PFSK-1 (cell line): Measurements from ENCODE around the gene USP14.

Source experiments
- FOXP2 ChIP-seq: optimal IDR thresholded peaks from 2 replicates; pipeline ENCODE3; 2011; ENCODE audit warnings: borderline replicate concordance, control low read depth, inconsistent platforms; ENCODE audit not compliant: insufficient read depth; ENCODE audit errors: extremely low read length, extremely low read depth
- POLR2AphosphoS5 ChIP-seq: IDR thresholded peaks from 2 replicates; pipeline ENCODE4 v1.6.1; 2012; ENCODE audit warnings: low read depth, mild to moderate bottlenecking, control low read depth, low read length, moderate library complexity
- REST ChIP-seq, 2 experiments: IDR thresholded peaks; 2 replicates each; pipeline versions ENCODE4 v1.6.1 to v1.8.0; 2011 to 2012; ENCODE audit warnings: low read depth in 2 of 2, low read length in 2 of 2, control low read depth in 1 of 2, inconsistent platforms in 1 of 2, mild to moderate bottlenecking in 1 of 2, moderate library complexity in 1 of 2; ENCODE audit not compliant: insufficient read depth in 1 of 2
- SIN3A ChIP-seq: IDR thresholded peaks from 2 replicates; pipeline ENCODE4 v1.6.1; 2012; ENCODE audit warnings: mild to moderate bottlenecking, low read length, moderate library complexity, borderline replicate concordance; ENCODE audit not compliant: insufficient read depth
- TAF1 ChIP-seq: IDR thresholded peaks from 2 replicates; pipeline ENCODE4 v1.6.1; 2012; ENCODE audit warnings: low read length, control low read depth, borderline replicate concordance; ENCODE audit not compliant: insufficient read depth

USP14 gene

DNA sequence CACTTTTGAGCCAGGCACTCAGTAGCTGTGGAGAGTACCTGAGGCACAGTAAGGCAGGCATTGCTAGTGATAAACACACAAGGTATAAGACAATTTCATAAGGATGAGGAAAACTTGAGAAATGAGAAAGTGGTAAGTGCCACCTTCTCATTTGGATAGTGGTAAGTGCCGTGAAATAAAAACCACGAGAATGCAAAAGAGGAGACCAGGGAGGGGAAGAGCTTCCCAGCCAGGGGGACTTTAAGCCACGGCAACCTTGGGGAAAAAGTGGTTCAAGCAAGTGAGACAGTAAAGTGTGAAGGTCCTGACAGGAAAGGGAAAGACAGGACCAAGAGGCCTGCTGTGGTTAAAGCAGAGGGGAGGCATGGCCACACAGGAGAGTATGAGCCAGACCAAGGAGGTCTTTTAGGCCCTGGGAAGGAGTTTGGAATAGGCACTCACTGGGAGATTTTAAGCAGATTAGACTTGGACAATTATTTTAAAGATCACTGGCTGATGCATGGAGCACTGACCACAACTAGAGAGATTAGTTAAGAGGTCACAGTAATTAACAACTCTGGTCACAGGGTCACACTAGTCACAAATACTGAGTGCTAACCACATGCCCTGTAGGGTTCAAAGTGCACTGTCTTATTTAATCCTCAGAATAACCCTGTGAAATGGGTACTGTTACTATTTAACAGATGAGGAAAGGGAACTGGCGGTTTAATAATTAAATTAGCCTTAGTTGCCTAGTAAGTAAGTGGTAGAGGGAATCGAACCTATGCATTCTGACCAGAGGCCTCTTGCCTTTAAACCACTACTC is 59.4 kb downstream of the USP14 start:
- no peak for TF ChIP-seq POLR2AphosphoS5
- no peak for TF ChIP-seq SIN3A

GRCh38 chr18:220708-221107 is 62.4 kb downstream of the USP14 start:
- TF ChIP-seq POLR2AphosphoS5 (no peak), REST (IDR thresholded peaks at IDR 0.05; ENCODE audit: insufficient read depth in 1 of 2, low read depth in 2 of 2, low read length in 2 of 2) (no peak)

GRCh38 chr18:225745-226144 is 67.4 kb downstream of the USP14 start:
- TF ChIP-seq TAF1 (no peak), REST (IDR thresholded peaks at IDR 0.05; ENCODE audit: insufficient read depth in 1 of 2, low read depth in 2 of 2, low read length in 2 of 2) (no peak), SIN3A (no peak), FOXP2 (no peak), POLR2AphosphoS5 (no peak)

- TF ChIP-seq FOXP2, result no peak
- TF ChIP-seq POLR2AphosphoS5, result no peak
- no peak for TF ChIP-seq SIN3A
- no peak for TF ChIP-seq REST (IDR thresholded peaks at IDR 0.05; ENCODE audit: insufficient read depth in 1 of 2, low read depth in 2 of 2, low read length in 2 of 2)
- TF ChIP-seq TAF1, result no peak
Observed at GRCh38 chr18:227374-227773, 69.0 kb downstream of the USP14 start.

DNA sequence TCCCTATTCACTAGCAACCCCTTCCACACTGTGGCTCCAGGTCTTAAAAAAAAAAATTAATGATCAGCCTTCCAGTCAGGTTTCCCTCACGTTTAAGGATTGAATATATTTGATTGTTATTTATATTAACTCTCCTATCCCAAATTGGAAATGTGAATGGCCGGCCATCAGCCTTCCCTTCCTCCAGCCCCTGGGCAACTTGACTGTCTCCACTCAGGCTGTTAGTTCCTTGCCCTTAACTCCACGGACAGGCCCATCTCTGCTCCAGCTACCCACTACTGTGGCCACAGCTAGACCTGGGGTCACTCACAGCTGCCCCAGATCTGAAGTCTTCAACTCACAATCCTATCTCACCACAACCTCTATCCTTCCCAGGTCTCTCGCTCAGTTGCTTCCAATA is 69.5 kb downstream of the USP14 start:
- TF ChIP-seq REST (IDR thresholded peaks at IDR 0.05; ENCODE audit: insufficient read depth in 1 of 2, low read depth in 2 of 2, low read length in 2 of 2), result no peak
